ENCODE measurements around the gene VGLL4. TPM values are rescaled to one million over a fixed set of nuclear protein-coding genes. Genes with fewer than 3 reads are reported as not detected.
"Not testable (repeated sequence)": the region's sequence is repeated elsewhere in the genome, so short reads cannot be mapped to it uniquely, and the experiment has no call there.

The VGLL4 gene
- total RNA-seq, 1 experiment from 2014 or later = 42.1 TPM

GRCh38 chr3:11529281-11529680, 114.4 kb downstream of the VGLL4 start:
- no CpG with 5 or more reads among the region's 4 CpGs for WGBS (ENCODE audit: extremely low coverage, insufficient read length, low lambda C conversion rate)
- Mint-ChIP-seq H3K36me3 (ENCODE audit: insufficient read depth in 1 of 3, low read depth in 3 of 3) (no peaks in the 10 kb centered on the region), H3K9me3 (no peaks in the 10 kb centered on the region), H3K4me3 (no peak overlapping the region), H3K27ac (no peak overlapping the region; a peak in 1 of 7 replicates), H3K4me1 (peaks cover 0 to 2% of the 10 kb centered on the region in 2 experiments; a peak in 2 of 4 replicates), H3K27me3 (ENCODE audit: low read depth) (no peaks in the 10 kb centered on the region)
- no peak overlapping the region for H4K8ac ChIP-seq (replicated peaks; ENCODE audit: insufficient read length, low read depth, low read length)
- no peak overlapping the region for H4K91ac ChIP-seq (ENCODE audit: insufficient read length, low read depth, low read length)
- H3K4ac ChIP-seq (ENCODE audit: low read depth, low read length) = no peak overlapping the region
- no peaks in the 10 kb centered on the region for H3K27me3 ChIP-seq (ENCODE audit: insufficient read depth, low read length)
- no peak overlapping the region for H3K14ac ChIP-seq (ENCODE audit: insufficient read depth, low read length)
- H2BK20ac ChIP-seq (ENCODE audit: low read depth, low read length, poor library complexity, severe bottlenecking) = no peak overlapping the region
- no peak overlapping the region for H3K9ac ChIP-seq (ENCODE audit: extremely low read depth, insufficient read length, low read length)
- H3K4me1 ChIP-seq (ENCODE audit: insufficient read depth, low read length) = no peaks in the 10 kb centered on the region
- H3T11ph ChIP-seq (ENCODE audit: low read length) = no peak overlapping the region
- H4K5ac ChIP-seq (ENCODE audit: insufficient read length, low read depth, low read length) = no peak overlapping the region
- H3K79me1 ChIP-seq (ENCODE audit: insufficient read depth, low read depth, low read length, poor library complexity, severe bottlenecking) = no peaks in the 10 kb centered on the region
- no peaks in the 10 kb centered on the region for H3K79me2 ChIP-seq (ENCODE audit: insufficient read depth, low read length)
- H3K4me2 ChIP-seq (ENCODE audit: insufficient read depth, insufficient read length, low read length) = no peak overlapping the region
- no peak for DNase-seq
- H3K27ac ChIP-seq (ENCODE audit: insufficient read length, low read depth, low read length) = no peak overlapping the region
- no peaks in the 10 kb centered on the region for H4K20me1 ChIP-seq (ENCODE audit: control insufficient read depth, insufficient read depth, insufficient read length)
- H3K18ac ChIP-seq (ENCODE audit: insufficient read length, low read depth, low read length) = no peak overlapping the region
- no peak overlapping the region for H2BK12ac ChIP-seq (ENCODE audit: insufficient read length, low read depth, low read length)
- H3K23ac ChIP-seq (ENCODE audit: insufficient read length, low read depth, low read length) = no peak overlapping the region
- no peak overlapping the region for H2BK120ac ChIP-seq (ENCODE audit: low read depth, low read length, poor library complexity, severe bottlenecking)
- no peaks in the 10 kb centered on the region for H3K9me3 ChIP-seq (ENCODE audit: control insufficient read depth, low read depth, low read length)
- TF ChIP-seq CTCF (conservative IDR thresholded peaks at IDR 0.05) = no peak
- no peak overlapping the region for H3K56ac ChIP-seq (ENCODE audit: insufficient read length, low read depth, low read length)
- no peak overlapping the region for H2AFZ ChIP-seq (ENCODE audit: low read length)
- H3K23me2 ChIP-seq (ENCODE audit: insufficient read length, low read depth, low read length, poor library complexity, severe bottlenecking) = no peaks in the 10 kb centered on the region
- H2AK5ac ChIP-seq (ENCODE audit: insufficient read length, low read length) = no peak overlapping the region
- H2BK15ac ChIP-seq (ENCODE audit: low read depth, low read length) = no peak overlapping the region
- H2BK5ac ChIP-seq (ENCODE audit: insufficient read length, low read length) = no peak overlapping the region

- not testable (repeated sequence) for H3K23ac ChIP-seq (ENCODE audit: insufficient read length, low read depth, low read length); H2AFZ ChIP-seq (ENCODE audit: low read length); H2BK12ac ChIP-seq (ENCODE audit: insufficient read length, low read depth, low read length); H3K27me3 ChIP-seq (ENCODE audit: insufficient read depth, low read length); H3K27me3 Mint-ChIP-seq (ENCODE audit: low read depth); H3K56ac ChIP-seq (ENCODE audit: insufficient read length, low read depth, low read length); H3K9me3 Mint-ChIP-seq; H3K36me3 Mint-ChIP-seq (ENCODE audit: insufficient read depth in 1 of 3, low read depth in 3 of 3); H4K5ac ChIP-seq (ENCODE audit: insufficient read length, low read depth, low read length); H3K27ac ChIP-seq (ENCODE audit: insufficient read length, low read depth, low read length); H3T11ph ChIP-seq (ENCODE audit: low read length); H2BK20ac ChIP-seq (ENCODE audit: low read depth, low read length, poor library complexity, severe bottlenecking); H4K20me1 ChIP-seq (ENCODE audit: control insufficient read depth, insufficient read depth, insufficient read length); H3K4me2 ChIP-seq (ENCODE audit: insufficient read depth, insufficient read length, low read length); H3K4me1 ChIP-seq (ENCODE audit: insufficient read depth, low read length); H3K27ac Mint-ChIP-seq; H2BK15ac ChIP-seq (ENCODE audit: low read depth, low read length); H3K9ac ChIP-seq (ENCODE audit: extremely low read depth, insufficient read length, low read length); H3K23me2 ChIP-seq (ENCODE audit: insufficient read length, low read depth, low read length, poor library complexity, severe bottlenecking); DNase-seq; H3K9me3 ChIP-seq (ENCODE audit: control insufficient read depth, low read depth, low read length); H4K91ac ChIP-seq (ENCODE audit: insufficient read length, low read depth, low read length); H2BK5ac ChIP-seq (ENCODE audit: insufficient read length, low read length); H2BK120ac ChIP-seq (ENCODE audit: low read depth, low read length, poor library complexity, severe bottlenecking); H3K4me1 Mint-ChIP-seq; H3K79me2 ChIP-seq (ENCODE audit: insufficient read depth, low read length); H2AK5ac ChIP-seq (ENCODE audit: insufficient read length, low read length); H3K4me3 Mint-ChIP-seq; H4K8ac ChIP-seq (replicated peaks; ENCODE audit: insufficient read length, low read depth, low read length); H3K4ac ChIP-seq (ENCODE audit: low read depth, low read length); H3K79me1 ChIP-seq (ENCODE audit: insufficient read depth, low read depth, low read length, poor library complexity, severe bottlenecking); H3K14ac ChIP-seq (ENCODE audit: insufficient read depth, low read length); H3K18ac ChIP-seq (ENCODE audit: insufficient read length, low read depth, low read length)
- no CpG with 5 or more reads among the region's 5 CpGs for WGBS (ENCODE audit: extremely low coverage, insufficient read length, low lambda C conversion rate)
Observed at GRCh38 chr3:11526121-11526520, 117.6 kb downstream of the VGLL4 start.

Data from H9 (cell line).